GM19324 (cell line): Measurements from ENCODE around the gene CDK15.

Experiments used
- ATAC-seq: cut with Tn5 transposase; IDR thresholded peaks from one replicate; pipeline ENCODE4 v1.9.1; 2021; ENCODE audit warnings: mild to moderate bottlenecking, moderate library complexity; ENCODE audit not compliant: unreplicated experiment, low FRiP score

CDK15 gene

GRCh38 chr2:201931475-201931874 lies 125.1 kb downstream of the CDK15 start:
- ATAC-seq = no peak

GRCh38 chr2:201931951-201932350 lies 125.6 kb downstream of the CDK15 start:
- ATAC-seq = no peak

- ATAC-seq = no peak
Measured at GRCh38 chr2:201932511-201932910, 126.2 kb downstream of the CDK15 start.

- ATAC-seq = no peak
Measured at GRCh38 chr2:201933792-201934237, 127.5 kb downstream of the CDK15 start.

GRCh38 chr2:201936817-201937216 lies 130.5 kb downstream of the CDK15 start:
- ATAC-seq = no peak

GRCh38 chr2:201937343-201937742 lies 131.0 kb downstream of the CDK15 start:
- ATAC-seq = no peak

GRCh38 chr2:201938156-201938775 lies 131.9 kb downstream of the CDK15 start:
- no peak for ATAC-seq

GRCh38 chr2:201938781-201939180 lies 132.4 kb downstream of the CDK15 start:
- no peak for ATAC-seq

GRCh38 chr2:201939453-201939941 lies 133.2 kb downstream of the CDK15 start:
- ATAC-seq = no peak

GRCh38 chr2:201942531-201942930 lies 136.2 kb downstream of the CDK15 start:
- ATAC-seq = no peak
